HG03196 (cell line): ENCODE results near the gene STK33.

Experiments used
- ATAC-seq: cut with Tn5 transposase; IDR thresholded peaks from one replicate; pipeline ENCODE4 v1.9.1; 2021; ENCODE audit not compliant: unreplicated experiment

The STK33 gene

GRCh38 chr11:8357891-8358566 lies 236.0 kb downstream of the STK33 start:
- no peak for ATAC-seq

DNA sequence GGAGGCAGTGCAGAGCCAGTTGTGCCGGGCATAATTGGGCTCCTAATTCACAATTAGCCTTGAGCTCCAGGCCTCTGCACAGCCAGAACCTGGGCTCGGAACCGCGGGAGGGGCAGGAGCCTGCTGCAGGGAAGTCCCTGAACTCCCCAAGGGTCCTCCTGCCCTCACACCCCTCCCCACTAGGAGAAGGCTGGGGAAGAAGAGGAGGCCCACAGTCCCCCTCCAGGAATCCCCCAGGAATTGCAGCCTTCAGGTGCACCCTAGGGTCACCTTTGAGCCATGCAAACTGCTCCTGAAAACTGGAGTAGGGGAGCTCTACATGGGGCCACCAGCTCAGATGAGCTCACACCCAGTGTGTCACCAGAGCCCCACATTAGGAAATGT lies 236.5 kb downstream of the STK33 start:
- ATAC-seq: no peak

GRCh38 chr11:8356721-8357504 lies 237.1 kb downstream of the STK33 start:
- no peak for ATAC-seq

- ATAC-seq: no peak
Measured at GRCh38 chr11:8356216-8356615, 237.8 kb downstream of the STK33 start.

GRCh38 chr11:8355416-8355742 lies 238.6 kb downstream of the STK33 start:
- ATAC-seq: no peak

DNA sequence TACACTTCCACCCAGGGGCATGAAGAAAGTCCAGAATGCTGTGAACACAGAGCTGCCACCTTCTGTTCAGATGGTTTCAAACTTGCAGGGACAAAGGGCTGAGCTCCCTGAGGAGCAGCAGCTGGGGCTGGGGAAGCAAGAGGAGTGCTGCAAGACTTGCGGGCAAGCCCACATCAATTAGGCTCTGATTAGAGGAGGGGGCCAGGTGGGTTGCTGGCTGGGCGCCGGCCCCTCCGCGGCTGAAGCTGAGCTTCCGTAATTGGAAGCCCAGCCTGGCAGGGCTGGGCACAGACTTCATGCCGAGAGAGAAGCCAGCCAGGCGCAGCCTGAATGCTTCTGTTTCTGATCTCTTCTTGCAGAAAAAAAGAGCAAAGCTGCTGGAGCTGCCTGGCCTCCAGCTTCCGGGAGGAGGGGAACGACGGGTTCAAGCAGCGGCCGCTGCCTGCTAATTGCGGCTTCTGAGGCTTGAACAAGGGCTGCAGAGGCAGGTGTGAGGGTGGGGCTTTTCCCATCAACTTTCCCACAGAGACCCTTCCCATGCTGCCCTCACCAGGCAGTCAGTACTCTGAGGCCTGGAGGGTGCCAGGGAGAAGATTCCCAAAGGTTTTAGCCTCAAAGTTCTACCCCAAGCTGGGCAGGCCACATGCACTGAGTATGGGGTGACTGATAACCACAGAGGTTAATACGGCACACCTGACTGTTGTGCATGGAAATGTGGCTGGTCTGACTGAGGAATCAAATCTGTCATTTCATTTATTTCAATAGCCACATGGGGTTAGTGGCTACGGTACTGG lies 239.2 kb downstream of the STK33 start:
- peak; percentile 52 for ATAC-seq

DNA sequence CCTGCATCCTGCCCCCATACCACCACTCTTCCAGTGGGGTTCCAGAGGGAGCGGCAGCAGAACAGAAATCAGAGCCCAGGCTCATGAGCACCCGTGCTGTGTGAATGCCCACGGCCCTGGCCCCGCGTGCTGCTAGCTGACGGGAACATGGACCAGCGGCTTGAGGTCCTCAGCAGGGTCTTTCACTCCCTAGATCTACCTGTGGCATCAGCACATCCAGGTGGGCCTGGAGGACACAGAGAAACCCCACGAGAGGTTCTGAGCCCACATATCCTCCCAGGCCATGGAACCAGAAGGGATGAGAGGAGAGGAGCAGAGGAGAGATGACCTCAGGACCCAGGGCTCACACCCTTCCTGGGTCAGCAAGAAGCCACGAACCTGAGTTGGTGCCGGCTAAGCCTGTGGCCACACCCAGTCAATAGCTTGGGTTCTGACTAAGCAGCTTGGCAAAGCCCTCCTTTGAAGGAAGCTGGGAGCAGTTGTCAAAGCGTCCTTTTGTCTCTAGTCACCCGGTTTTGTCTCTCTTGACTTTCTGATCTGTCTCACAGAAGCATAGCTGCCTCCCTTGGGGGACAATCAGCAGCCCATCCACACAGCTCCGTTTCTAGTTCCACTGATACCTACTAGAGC lies 241.0 kb downstream of the STK33 start:
- ATAC-seq: no peak

- no peak for ATAC-seq
Measured at GRCh38 chr11:8352103-8352875, 241.7 kb downstream of the STK33 start.

GRCh38 chr11:8351223-8351622 lies 242.8 kb downstream of the STK33 start:
- no peak for ATAC-seq

- no peak for ATAC-seq
Measured at GRCh38 chr11:8347978-8348377, 246.1 kb downstream of the STK33 start.

DNA sequence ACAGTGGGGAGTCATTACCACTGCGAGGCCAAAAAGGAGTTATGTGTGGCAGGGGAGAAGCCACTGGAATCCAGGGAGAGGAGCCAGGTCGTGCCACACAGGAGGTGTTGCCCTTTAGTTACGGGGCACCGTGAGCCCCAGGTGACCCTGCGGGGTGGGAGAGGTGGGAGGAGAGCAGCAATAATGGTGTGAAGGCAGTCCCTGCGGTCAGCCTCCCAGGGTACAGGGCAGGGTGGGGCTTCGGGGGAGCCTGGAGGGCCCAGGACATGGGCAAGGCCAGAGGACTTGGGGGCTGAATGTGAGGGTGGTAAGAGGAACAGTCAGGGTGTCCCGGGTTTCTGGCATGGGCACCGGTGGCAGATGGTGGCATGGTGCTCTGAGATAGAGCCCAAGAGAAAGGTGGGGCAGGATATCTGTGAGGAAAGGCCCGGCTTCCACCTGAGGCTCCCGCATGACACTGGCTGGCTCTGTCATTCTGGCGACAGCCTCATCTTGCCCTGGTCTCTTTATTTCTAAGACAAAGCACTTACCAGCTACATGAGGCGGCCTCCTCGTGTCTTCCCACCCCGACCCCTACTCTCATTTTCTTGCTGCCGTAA lies 247.8 kb downstream of the STK33 start:
- no peak for ATAC-seq

GRCh38 chr11:8345179-8345578 lies 248.8 kb downstream of the STK33 start:
- no peak for ATAC-seq

DNA sequence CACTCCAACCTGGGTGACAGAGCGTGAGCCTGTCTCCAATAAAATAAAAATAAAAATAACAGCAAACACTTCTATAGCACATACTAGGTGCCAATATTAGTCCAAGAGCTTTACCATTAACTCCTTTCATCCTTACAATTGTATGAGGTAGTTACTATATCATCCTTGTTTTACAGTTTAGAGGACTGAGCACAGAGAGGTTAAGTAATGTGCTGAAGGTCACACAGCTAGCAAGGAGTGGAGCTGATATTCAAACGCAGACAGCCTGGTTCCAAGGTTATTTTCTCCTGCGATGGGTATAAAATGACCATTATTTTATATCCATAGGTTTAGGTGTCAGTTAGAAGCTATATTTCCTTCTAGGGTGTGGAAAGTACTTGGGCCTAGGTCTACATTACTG lies 249.7 kb downstream of the STK33 start:
- no peak for ATAC-seq

DNA sequence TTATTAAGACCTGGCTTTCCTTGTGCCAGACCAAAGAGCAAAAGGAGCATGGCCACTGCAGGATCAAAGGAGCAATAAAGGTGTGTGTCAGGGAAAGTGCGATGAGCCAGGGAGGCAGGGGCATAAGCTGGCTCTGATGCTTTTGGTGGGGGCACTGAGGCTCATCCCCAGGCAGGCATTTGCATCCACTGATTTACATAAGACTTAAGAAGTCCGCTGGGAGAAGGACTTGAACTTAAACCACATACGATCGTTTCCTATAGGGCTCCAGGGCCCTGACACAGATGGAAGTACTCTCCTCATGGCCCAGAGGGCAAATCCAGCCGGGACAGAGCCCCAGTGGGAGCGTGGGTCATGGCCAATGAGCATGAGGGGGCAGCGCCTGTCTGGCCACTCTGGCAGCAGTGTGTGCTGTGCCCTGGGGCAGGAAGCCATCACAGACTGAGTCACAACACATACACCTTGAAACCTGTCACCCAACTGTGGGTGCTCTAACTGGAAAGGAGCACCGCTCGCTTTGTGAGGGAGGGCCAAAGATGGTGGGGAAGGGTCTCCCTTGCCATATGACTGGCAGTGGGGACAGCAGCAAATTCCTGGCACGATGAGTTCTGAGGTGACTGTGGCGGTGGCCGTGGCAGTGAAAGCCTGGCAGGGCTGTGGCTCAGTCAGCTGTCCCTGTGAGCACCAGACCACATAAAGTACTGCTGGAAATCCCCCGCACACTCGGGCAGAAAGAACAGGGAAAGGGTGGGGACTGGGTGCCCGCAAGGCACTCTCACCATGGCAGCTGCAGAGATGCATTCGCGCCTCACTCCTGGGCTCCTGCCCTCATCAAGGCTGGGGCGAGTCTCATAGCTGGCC lies 251.0 kb downstream of the STK33 start:
- ATAC-seq: peak; percentile 77

- ATAC-seq: no peak
Measured at GRCh38 chr11:8341996-8342395, 252.0 kb downstream of the STK33 start.
